IPS-NIHi7 (cell line): ENCODE measurements around the gene CEL.
"Not testable (repeated sequence)": the region's sequence is repeated elsewhere in the genome, so short reads cannot be mapped to it uniquely, and the experiment has no call there.

Experiments
- DNase-seq: peaks from one replicate; pipeline ENCODE4 v3.0.0; 2012; ENCODE audit warnings: mixed read lengths; ENCODE audit errors: extremely low spot score

The CEL gene

DNA sequence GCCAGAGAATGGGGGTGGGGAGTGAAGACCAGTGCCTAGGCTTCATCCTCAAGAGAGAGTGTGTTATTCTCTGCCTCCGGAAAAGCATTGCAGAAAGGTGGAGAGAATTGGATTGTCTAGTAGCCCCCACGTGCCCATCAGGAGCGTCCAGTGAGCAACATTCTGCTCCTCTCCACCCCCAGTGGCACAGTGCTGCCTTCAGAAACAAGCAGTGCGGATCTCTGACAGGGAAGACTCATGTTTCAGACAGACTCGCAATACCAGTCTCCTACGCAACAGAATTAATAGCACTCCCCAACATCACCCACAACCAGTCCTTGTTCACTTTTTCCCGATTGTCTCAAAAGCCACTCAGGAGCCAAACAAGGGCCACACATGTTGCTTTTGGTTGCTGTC lies 14.9 kb upstream of the CEL start:
- DNase-seq = no peak

DNA sequence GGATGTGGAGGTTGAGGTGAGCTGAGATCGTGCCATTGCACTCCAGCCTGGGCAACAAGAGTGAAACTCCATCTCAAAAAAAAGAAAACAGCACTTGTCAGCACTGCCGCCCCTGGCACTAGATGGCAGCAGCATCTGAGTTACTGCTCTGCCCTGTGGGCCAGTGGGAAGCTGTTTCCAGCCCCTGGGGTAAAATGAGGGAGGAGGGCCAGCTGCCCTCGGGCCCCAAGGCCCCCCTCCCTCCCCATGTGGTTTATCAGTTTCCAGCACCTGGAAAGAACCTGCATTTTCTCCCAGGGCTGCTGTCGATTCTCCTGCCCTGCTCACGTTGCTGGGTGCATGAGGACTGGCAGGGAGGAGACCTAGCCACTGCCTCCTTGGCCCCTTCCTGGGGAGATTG lies 13.2 kb upstream of the CEL start:
- DNase-seq = peak; percentile 63

DNA sequence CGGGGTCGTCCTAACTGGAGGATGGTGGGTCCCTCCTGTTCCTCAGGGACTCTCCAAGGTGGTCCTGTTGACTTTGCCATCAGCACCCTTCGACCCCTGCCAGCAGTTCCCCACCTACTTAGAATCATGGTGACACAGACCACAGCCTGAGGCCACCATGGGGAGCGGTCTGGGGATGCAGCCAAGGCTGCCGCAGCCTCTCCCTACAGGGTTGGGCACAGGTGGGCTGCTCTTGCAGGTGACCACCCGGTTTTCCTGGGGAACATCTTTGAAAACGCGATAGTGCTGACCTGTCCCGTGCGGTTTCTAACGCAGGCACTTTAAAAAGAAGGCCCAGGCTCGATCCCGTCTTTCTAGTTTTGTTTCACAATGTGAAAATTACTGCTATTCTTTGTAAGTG lies 12.7 kb upstream of the CEL start:
- no peak for DNase-seq

DNA sequence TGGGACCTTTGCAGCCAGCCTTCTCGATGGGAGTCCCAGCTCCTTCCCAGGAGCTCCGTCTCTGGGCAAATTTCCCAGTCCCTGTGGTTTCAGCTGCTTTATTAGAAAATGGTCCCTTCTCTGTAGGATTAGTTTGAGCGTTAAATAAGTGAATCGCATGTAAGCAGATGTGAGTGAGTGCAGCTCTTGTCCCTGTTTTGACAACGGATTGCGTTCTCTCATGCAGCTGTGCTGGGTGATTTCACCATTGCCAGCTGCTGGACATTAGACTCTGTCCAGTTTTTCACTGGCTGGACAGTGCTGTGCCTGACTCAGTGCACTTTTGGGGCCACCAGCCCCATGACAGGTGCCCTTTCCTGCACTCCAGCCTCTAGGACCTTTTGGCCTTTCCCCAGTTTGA lies 11.6 kb upstream of the CEL start:
- DNase-seq = no peak

DNA sequence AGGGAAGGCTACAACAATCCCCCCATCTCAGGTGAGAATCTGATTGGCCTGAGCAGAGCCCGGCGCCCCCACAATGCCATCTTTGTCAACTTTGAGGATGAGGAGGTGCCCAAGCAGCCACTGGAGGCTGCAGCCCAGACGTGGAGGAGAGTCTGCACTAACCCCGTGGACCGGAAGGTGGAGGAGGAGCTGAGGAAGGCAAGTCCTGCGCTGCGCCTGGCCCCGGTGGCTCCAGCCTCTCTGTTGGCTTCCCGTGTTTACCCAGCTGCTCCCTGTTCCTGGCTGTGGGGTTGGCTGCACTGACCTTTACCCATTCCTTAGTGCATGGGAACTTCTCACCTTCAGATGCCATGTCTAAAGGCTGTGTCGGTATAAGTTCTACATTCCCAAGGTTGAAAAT lies 11.0 kb upstream of the CEL start:
- no peak for DNase-seq

DNA sequence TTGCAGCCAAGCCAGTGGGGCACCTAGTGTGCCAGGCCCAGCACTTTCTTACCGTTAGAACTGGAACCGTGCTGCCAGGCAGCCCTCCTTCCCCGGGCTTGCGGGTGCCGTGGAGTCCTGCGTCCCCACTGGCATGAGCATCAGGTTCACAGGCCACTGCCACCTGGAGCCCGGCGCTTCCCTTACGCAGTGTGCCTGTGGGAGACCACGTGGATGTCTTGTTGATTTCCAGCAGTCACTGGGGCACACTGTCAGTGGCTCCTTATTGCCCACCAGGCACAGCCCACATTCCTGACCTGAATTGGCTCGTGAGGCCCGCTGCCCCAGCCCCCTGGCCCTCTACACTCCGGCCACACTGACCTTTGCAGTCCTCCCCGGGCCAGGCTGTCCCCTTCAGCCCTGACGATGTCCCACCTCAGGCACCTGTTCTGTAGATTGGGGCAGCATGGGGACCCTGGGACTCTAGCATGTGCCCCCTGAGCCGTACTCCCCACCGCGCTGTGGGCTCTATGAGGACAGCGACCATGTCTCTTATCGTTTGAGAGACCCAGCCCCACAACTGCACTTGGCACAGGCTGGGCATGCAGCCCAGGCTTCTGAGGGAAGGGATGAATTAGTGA lies 10.4 kb upstream of the CEL start:
- no peak for DNase-seq

DNA sequence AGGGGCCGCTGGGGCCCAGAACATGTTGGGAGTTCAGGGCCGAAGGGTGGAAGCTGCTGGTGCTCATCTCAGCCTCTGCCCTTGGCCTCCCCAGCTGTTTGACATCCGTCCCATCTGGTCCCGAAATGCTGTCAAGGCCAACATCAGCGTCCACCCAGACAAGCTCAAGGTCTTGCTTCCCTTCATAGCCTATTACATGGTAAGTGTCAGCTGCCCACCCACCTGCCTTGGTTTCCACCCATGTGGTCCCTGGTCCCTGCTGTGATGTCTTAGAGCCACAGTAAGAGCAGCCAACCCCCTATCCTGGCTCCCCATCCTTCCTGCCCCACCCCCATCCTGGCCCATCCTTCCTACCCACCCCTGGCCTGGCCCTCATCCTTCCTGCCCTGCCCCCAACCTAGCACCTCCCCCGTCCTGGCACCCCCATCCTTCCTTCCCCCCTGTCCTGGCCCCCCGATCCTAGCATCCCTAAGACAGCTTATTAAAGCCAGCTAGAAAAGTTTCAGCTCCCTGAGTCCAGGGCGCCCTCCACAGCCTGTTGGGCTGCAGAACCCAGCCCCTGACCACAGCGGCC lies 9.7 kb upstream of the CEL start:
- DNase-seq = no peak

DNA sequence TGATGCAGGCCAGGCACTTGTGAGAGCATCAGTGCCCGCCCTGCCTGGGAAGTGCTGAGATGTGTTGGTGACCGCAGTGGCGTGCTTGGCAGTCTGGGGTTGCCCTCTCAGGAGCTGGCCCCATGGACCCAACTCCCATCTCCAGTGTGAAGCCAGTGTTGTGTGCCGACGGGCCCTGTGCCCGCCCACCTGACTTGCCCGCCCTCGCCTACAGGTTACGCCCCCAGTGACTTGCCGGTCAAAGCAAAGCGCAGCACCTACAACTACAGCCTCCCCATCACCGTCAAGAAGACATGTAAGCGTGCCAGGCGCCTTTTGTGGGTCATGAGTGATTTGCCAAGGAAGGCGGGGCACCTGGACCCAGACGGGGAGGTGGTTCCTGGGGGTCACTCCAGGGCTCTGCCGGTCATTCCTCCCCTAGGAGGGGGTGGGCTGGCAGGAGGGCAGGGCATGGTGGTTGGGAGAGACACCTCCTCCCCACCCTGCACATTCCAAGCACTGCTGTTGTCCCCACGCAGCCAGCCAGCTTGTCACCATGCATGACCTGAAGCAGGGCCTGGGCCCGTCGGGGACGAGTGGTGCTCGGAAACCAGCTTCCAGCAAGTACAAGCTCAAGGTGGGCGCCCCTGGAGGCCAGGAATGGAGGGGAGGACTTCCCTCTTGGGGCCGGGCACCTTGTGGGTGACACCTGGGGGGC lies 7.4 kb upstream of the CEL start:
- no peak for DNase-seq

DNA sequence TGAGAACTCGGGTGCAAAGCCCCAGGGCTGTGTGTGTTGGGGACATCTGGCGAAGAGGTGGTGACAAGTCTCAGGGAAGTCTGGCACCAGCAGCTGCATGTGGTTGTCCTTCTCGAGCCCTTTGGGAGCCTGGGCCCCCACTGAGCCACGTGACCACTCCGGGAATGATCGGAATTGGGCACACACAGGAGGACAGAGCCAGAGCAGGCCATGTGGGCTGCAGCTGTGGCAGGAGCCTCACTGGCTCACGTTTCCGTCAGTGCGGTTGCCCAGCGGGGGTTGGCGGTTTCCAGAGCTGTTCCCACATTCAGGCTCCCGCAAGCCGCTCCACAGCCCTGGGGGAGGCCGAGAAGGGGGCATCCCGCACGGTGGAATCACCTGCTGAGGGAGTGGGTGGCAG lies 6.8 kb upstream of the CEL start:
- DNase-seq = no peak

DNA sequence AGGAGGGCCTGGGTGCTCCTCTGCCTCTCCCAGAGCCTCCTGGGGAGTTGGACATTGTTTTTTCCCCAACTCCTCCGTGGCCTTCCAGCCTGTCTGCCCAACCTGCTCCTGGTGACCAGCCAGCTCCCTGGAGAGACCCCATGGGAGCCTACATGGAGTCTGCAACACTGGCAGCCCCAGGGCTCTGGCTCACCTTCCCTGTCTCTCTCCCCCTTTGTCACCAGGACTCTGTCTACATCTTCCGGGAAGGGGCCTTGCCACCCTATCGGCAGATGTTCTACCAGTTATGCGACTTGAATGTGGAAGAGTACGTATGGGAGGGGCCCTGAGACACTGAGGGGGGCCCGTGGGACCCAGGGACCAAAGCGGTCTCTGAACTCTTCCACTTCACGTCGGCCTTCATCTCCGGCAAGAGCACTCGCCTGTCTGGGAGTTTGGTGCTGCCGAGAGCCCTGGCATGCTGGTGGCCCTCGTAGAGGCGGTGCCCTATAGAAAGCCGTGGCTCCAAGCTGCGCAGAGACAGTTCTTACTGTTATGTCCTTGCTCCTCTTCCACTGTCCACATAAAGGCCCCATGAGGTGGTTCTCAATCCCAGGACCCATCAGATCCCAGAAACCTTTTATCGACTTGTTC lies 5.9 kb upstream of the CEL start:
- no peak for DNase-seq

DNA sequence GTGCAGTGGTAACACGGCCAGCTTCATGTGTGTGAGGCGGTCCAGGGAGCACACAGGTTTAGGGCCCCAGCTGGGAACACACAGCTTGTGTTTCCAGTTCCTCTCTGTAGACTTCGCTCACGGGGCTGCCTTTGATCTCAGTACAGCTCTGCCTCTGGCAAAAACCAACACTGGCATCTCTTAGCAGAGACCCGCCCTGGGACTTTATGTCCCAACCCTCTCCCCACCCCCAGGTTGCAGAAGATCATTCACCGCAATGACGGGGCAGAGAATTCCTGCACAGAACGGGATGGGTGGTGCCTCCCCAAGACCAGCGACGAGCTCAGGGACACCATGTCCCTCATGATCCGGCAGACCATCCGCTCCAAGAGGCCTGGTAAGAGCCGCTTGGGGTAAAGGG lies 5.2 kb upstream of the CEL start:
- no peak for DNase-seq

DNA sequence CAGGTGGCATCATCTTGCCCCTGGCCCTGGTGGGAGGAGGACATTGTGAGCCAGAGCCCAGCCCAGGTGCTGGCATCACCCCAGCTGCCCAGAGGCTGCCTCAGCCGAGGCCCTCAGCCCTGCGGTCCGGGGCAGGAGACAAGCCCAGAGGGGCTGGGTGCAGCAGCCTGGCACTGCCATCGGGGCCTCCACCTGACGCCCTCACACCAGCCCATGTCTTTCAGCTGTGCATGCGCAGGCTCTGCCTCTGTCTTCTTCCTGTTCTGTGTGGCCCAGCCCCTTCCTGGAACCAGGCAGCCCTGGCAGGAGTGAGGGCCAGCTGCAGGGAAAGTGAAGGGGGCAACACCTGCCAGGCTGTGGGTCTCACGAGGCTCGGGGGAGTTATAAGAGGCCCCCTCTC lies 4.8 kb upstream of the CEL start:
- DNase-seq = no peak

DNA sequence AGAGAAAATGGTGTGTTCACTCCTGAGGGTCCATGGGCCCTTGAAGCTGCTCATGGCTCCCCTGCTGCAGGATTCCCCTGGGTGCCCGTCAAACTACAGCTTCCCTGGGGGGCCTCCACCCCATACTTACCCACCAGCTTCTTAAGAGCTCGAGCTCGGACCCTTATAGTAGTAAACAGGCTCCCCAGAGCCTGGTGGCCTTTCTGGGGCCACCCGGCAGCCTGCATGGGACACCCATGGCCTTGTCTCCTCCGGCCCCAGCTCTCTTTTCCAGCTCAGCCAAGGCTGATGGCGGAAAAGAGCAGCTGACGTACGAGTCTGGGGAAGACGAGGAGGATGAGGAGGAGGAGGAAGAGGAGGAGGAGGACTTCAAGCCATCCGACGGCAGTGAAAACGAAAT lies 4.2 kb upstream of the CEL start:
- no peak for DNase-seq

DNA sequence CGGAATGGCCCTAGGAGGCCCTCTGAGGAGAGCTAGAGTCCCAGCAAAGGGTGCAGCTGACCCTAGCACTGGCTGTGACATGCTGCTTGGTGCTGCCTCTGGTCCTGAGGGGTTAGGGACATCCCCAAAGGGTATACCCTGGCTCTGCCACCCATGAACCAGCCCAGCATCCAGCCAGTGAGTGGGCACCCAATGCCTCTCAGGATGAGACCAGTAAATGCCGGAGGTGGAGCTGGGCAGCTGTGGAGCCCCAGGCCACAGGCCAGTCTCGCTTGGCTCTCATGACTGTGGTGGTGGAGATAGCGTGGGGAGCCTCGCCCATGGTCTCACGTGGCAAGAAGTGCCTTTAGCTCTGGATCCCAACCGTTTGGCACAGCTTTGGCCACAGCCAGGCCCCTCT lies 3.7 kb upstream of the CEL start:
- no peak for DNase-seq

DNA sequence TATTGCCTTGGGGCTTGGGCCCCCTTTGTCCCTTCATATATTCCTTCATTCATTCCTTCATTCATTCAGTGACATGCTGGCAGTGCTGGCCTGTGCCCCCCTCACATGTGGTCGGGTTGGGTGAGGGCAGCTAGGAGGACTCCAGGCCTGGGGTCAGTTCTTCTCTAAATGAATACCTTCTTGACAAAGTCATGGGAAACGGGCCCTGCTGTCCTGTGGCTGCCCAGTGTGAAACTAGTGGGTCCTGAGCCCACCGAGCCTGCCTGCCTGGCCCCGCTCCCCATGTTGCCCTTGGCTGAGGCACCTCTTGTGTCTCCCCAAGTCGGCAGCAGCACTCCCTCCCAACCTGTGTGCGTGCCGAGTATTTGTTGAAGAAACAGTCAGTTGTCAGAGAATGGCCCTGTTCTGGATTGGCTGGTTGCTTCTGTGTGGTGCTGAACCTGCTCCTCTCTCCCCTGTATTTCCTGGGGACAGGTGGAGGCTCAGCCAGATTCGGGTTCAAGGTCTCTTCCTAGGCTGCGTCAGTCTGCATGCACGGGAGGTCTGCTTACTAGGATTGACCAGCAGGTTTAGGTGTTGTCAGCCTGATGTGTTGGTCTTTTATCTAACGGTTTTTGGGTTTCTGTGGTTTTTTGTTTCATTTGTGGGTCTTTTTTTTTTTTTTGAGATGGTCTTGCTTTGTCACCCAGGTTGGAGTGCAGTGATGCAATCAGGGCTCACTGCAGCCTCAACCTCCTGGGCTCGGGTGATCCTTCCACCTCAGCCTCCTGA lies 3.0 kb upstream of the CEL start:
- no peak for DNase-seq

DNA sequence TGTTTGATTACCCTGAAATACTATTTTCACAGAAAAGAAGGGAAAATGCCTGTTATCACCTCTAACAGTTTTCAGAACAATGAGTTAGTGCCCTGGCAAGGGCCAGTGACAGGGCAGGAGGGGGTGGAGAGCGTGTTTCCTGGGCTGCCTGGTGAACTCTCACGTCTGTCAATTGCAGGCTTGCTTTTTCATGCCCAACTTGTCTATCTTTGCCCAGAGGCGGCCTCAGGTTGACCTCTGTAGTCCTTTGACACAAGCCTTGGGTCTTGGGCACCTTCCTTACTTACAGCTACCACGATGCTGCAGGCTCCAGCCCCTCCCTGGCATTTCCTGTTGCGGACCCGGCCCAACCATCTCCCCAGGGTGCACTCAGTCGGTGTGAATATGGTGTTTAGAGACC lies 2.2 kb upstream of the CEL start:
- DNase-seq = no peak

DNA sequence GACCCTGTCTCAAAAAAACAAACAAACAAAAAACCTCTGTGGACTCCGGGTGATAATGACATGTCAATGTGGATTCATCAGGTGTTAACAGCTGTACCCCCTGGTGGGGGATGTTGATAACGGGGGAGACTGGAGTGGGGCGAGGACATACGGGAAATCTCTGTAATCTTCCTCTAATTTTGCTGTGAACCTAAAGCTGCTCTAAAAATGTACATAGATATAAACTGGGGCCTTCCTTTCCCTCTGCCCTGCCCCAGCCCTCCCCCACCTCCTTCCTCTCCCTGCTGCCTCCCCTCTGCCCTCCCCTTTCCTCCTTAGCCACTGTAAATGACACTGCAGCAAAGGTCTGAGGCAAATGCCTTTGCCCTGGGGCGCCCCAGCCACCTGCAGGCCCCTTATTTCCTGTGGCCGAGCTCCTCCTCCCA lies 1.4 kb upstream of the CEL start:
- DNase-seq = no peak

DNA sequence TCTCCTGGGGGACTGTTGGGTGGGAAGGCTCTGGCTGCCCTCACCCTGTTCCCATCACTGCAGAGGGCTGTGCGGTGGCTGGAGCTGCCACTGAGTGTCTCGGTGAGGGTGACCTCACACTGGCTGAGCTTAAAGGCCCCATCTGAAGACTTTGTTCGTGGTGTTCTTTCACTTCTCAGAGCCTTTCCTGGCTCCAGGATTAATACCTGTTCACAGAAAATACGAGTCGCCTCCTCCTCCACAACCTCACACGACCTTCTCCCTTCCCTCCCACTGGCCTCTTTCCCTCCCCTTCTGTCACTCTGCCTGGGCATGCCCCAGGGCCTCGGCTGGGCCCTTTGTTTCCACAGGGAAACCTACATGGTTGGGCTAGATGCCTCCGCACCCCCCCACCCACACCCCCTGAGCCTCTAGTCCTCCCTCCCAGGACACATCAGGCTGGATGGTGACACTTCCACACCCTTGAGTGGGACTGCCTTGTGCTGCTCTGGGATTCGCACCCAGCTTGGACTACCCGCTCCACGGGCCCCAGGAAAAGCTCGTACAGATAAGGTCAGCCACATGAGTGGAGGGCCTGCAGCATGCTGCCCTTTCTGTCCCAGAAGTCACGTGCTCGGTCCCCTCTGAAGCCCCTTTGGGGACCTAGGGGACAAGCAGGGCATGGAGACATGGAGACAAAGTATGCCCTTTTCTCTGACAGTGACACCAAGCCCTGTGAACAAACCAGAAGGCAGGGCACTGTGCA lies 590 bp upstream of the CEL start:
- DNase-seq = not testable (repeated sequence)

DNA sequence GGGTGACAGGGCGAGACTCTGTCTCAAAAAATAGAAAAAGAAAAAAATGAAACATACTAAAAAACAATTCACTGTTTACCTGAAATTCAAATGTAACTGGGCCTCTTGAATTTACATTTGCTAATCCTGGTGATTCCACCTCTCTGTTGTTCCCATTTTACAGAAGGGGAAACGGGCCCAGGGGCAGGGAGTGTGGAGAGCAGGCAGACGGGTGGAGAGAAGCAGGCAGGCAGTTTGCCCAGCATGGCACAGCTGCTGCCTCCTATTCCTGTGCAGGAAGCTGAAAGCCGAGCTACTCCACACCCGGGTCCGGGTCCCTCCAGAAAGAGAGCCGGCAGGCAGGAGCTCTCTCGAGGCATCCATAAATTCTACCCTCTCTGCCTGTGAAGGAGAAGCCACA lies 788 bp downstream of the CEL start:
- DNase-seq = not testable (repeated sequence)

DNA sequence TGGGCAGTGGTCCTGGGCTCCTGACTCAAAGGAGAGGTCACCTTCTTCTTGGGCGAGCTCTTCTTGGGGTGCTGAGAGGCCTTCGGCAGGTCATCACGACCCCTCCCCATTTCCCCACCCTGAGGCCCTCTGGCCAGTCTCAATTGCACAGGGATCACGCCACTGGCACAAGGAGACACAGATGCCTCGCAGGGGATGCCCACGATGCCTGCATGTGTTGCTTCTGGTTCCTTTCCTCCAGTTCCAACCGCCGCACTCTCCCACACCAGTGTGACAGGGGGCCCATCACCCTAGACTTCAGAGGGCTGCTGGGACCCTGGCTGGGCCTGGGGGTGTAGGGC lies 1.3 kb downstream of the CEL start:
- no peak for DNase-seq

DNA sequence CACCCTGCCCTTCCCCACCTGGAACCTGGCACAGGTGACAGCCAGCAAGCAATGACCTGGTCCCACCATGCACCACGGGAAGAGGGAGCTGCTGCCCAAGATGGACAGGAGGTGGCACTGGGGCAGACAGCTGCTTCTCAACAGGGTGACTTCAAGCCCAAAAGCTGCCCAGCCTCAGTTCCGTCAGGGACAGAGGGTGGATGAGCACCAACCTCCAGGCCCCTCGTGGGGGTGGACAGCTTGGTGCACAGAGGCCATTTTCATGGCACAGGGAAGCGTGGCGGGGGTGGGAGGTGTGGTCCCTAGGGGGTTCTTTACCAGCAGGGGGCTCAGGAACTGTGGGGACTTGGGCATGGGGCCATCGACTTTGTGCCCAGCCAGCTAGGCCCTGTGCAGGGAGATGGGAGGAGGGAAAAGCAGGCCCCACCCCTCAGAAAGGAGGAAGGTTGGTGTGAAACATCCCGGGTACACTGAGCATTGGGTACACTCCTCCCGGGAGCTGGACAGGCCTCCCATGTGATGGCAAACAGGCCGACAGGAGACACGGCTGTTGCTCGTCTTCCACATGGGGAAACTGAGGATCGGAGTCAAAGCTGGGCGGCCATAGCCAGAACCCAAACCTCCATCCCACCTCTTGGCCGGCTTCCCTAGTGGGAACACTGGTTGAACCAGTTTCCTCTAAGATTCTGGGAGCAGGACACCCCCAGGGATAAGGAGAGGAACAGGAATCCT lies 1.9 kb downstream of the CEL start:
- DNase-seq = no peak
